SJCRH30 (cell line): ENCODE results near the gene NELFCD. TPM values are rescaled to one million over a fixed set of nuclear protein-coding genes. Genes with fewer than 3 reads are reported as not detected.

Experiments used
- DNase-seq, 2 experiments: peaks; one replicate each; pipeline ENCODE4 v3.0.0-alpha.2; 2015 to 2020
- H3K27ac ChIP-seq: fragments of 250-450 bp; sonication (Bioruptor Pico); 2 replicates; pipeline ENCODE4 v1.5.1; 2020; ENCODE audit warnings: mild to moderate bottlenecking, moderate library complexity
- H3K27me3 ChIP-seq: fragments of 250-450 bp; sonication (Bioruptor Pico); 2 replicates; pipeline ENCODE4 v1.5.1; 2020; ENCODE audit warnings: mild to moderate bottlenecking, moderate library complexity
- H3K36me3 ChIP-seq: fragments of 250-450 bp; sonication (Bioruptor Pico); 2 replicates; pipeline ENCODE4 v1.5.1; 2020; ENCODE audit warnings: mild to moderate bottlenecking, moderate library complexity
- H3K4me1 ChIP-seq: fragments of 250-450 bp; sonication (Bioruptor Pico); 2 replicates; pipeline ENCODE4 v1.5.1; 2020; ENCODE audit warnings: mild to moderate bottlenecking, moderate library complexity
- H3K4me3 ChIP-seq: fragments of 250-450 bp; sonication (Bioruptor Pico); 2 replicates; pipeline ENCODE4 v1.5.1; 2020; ENCODE audit warnings: mild to moderate bottlenecking, moderate library complexity
- H3K9me3 ChIP-seq: fragments of 250-450 bp; sonication (Bioruptor Pico); replicated peaks from 2 replicates; pipeline ENCODE4 v1.5.1; 2020; ENCODE audit warnings: mild to moderate bottlenecking, moderate library complexity
- total RNA-seq: library from RNA; depleted of rRNA; stranded (reverse); fragments of >200 nt; shearing (Covaris generic); gene quantifications from 2 replicates; pipeline ENCODE4 v1.2.3, GENCODE V29; 2014

The NELFCD gene
- total RNA-seq, 1 experiment from 2014 or later: 255 TPM

DNA sequence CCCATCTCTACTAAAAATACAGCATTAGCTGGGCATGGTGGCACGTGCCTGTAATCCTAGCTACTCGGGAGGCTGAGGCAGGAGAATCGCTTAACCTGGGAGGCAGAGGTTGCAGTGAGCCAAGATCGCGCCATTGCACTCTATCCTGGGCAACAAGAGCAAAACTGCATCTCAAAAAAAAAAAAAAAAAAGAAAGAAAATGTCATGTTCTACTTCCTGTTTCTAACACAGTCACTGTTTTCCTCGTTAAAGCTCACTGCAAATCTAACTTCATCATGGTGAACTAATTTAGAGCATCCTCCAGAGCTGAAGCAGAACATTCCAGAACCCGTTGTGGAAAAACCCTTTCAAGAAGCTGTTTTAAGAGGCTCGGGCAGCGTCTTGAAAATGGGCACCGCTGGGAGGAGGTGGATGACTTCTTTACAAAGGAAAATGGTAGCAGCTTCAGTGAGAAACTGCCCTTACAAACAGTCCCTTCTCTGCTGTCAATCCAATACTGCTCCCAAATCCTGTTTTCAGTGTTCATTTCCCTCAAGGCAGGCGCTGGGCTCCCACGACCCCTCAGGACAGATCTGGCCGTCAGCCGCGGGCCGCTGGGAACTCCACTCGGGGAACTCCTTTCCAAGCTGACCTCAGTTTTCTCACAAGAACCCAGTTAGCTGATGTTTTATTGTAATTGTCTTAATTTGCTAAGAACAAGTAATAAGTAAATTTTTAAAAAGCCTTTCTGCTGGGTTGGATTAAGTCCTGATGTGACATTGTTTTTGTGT lies 13.5 kb downstream of the NELFCD start:
- no peaks in the 10 kb centered on the region for H3K9me3 ChIP-seq
- H3K36me3 ChIP-seq: peaks cover 76% of the 10 kb centered on the region
- H3K4me3 ChIP-seq: no peak overlapping the region
- no peak overlapping the region for H3K27ac ChIP-seq
- peaks cover 6% of the 10 kb centered on the region for H3K4me1 ChIP-seq
- H3K27me3 ChIP-seq: no peaks in the 10 kb centered on the region
- DNase-seq: no peak

- Histone ChIP-seq H3K27me3 (no peaks in the 10 kb centered on the region), H3K4me1 (peaks cover 6% of the 10 kb centered on the region), H3K36me3 (peaks cover 65% of the 10 kb centered on the region), H3K9me3 (no peaks in the 10 kb centered on the region), H3K4me3 (no peak overlapping the region), H3K27ac (no peak overlapping the region)
- DNase-seq: no peak
Measured at GRCh38 chr20:58995461-58996225, 14.6 kb downstream of the NELFCD start.

DNA sequence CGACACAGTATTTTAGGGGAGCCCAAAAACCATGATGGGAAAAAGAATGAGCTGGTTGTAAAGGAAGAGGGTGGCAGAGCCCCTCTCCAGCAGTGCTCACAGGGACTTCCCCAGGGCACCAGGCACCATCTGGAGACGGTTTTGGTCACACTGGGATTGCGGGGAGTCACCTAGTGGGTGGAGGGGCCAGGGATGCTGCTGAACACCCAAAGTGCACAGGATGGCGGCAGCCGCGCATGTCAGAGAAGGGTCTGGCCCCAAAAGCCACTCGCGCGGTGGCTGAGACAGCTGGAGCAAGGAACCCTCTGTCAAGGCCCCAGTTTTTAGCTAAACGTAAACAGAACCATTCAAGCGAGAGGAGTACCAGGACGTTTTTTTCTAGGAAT lies 15.2 kb downstream of the NELFCD start:
- Histone ChIP-seq H3K4me1 (peaks cover 6% of the 10 kb centered on the region), H3K27ac (no peak overlapping the region), H3K27me3 (no peaks in the 10 kb centered on the region), H3K36me3 (peaks cover 59% of the 10 kb centered on the region), H3K4me3 (no peak overlapping the region), H3K9me3 (no peaks in the 10 kb centered on the region)
- DNase-seq: no peak

- H3K27ac ChIP-seq: no peak overlapping the region
- no peaks in the 10 kb centered on the region for H3K27me3 ChIP-seq
- peaks cover 6% of the 10 kb centered on the region for H3K4me1 ChIP-seq
- peaks cover 49% of the 10 kb centered on the region for H3K36me3 ChIP-seq
- H3K9me3 ChIP-seq: no peaks in the 10 kb centered on the region
- H3K4me3 ChIP-seq: no peak overlapping the region
- DNase-seq: no peak
Measured at GRCh38 chr20:58997141-58997770, 16.2 kb downstream of the NELFCD start.

GRCh38 chr20:58998656-58999055 lies 17.6 kb downstream of the NELFCD start:
- no peaks in the 10 kb centered on the region for H3K27me3 ChIP-seq
- H3K27ac ChIP-seq: no peak overlapping the region
- no peak overlapping the region for H3K4me3 ChIP-seq
- DNase-seq: no peak
- H3K9me3 ChIP-seq: no peaks in the 10 kb centered on the region
- H3K4me1 ChIP-seq: no peaks in the 10 kb centered on the region; the same call in 1 of the 2 replicates
- H3K36me3 ChIP-seq: peaks cover 35% of the 10 kb centered on the region

- no peak for DNase-seq
Measured at GRCh38 chr20:59000326-59000725, 19.3 kb downstream of the NELFCD start.

GRCh38 chr20:59001068-59001448 lies 20.0 kb downstream of the NELFCD start:
- H3K9me3 ChIP-seq: no peaks in the 10 kb centered on the region
- H3K36me3 ChIP-seq: peaks cover 12% of the 10 kb centered on the region
- H3K27me3 ChIP-seq: no peaks in the 10 kb centered on the region
- no peak overlapping the region for H3K4me3 ChIP-seq
- H3K4me1 ChIP-seq: peaks cover 12% of the 10 kb centered on the region
- H3K27ac ChIP-seq: no peak overlapping the region
- no peak for DNase-seq

More at GRCh38 chr20:59000326-59000725, 19.3 kb downstream of the NELFCD start:
- no peak overlapping the region for H3K27ac ChIP-seq
- H3K9me3 ChIP-seq: no peaks in the 10 kb centered on the region
- H3K4me1 ChIP-seq: peaks cover 8% of the 10 kb centered on the region
- peaks cover 19% of the 10 kb centered on the region for H3K36me3 ChIP-seq
- no peak overlapping the region for H3K4me3 ChIP-seq
- no peaks in the 10 kb centered on the region for H3K27me3 ChIP-seq

GRCh38 chr20:59001449-59002171 lies 20.6 kb downstream of the NELFCD start:
- Histone ChIP-seq H3K4me1 (peaks cover 12% of the 10 kb centered on the region), H3K27ac (no peak overlapping the region), H3K27me3 (no peaks in the 10 kb centered on the region), H3K36me3 (peaks cover 9% of the 10 kb centered on the region), H3K9me3 (no peaks in the 10 kb centered on the region), H3K4me3 (no peak overlapping the region)
- no peak for DNase-seq

- no peak for DNase-seq
- H3K9me3 ChIP-seq: no peaks in the 10 kb centered on the region
- H3K4me3 ChIP-seq: no peak overlapping the region
- H3K27ac ChIP-seq: no peak overlapping the region
- H3K4me1 ChIP-seq: peaks cover 12% of the 10 kb centered on the region
- no peaks in the 10 kb centered on the region for H3K27me3 ChIP-seq
- peaks cover 3% of the 10 kb centered on the region for H3K36me3 ChIP-seq
Measured at GRCh38 chr20:59002388-59002787, 21.3 kb downstream of the NELFCD start.

- no peak for DNase-seq
Measured at GRCh38 chr20:59002874-59003399, 21.9 kb downstream of the NELFCD start.

GRCh38 chr20:59003836-59004492 lies 22.9 kb downstream of the NELFCD start:
- Histone ChIP-seq H3K27ac (no peak overlapping the region), H3K36me3 (no peaks in the 10 kb centered on the region), H3K4me3 (no peak overlapping the region), H3K4me1 (peaks cover 12% of the 10 kb centered on the region), H3K9me3 (no peaks in the 10 kb centered on the region), H3K27me3 (no peaks in the 10 kb centered on the region)
- no peak for DNase-seq

More at GRCh38 chr20:59002874-59003399, 21.9 kb downstream of the NELFCD start:
- Histone ChIP-seq H3K4me3 (no peak overlapping the region), H3K4me1 (peaks cover 12% of the 10 kb centered on the region), H3K9me3 (no peaks in the 10 kb centered on the region), H3K27me3 (no peaks in the 10 kb centered on the region), H3K36me3 (no peaks in the 10 kb centered on the region), H3K27ac (no peak overlapping the region)

DNA sequence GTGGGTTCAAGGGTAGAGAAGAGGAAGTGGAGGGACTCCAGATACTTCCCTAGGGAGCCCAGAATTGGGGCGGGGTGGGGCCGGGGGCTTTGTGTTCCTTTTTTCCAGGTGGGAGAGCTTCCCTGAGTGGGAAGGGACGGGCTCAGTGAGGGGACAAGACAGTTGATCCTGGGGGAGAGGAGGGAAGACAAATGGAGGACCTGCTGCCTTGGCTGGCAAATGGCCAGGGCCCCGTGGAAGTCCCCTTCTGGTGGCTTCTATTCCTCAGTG lies 23.4 kb downstream of the NELFCD start:
- no peaks in the 10 kb centered on the region for H3K36me3 ChIP-seq
- peaks cover 12% of the 10 kb centered on the region for H3K4me1 ChIP-seq
- no peak overlapping the region for H3K4me3 ChIP-seq
- DNase-seq: no peak
- no peak overlapping the region for H3K27ac ChIP-seq
- H3K27me3 ChIP-seq: no peaks in the 10 kb centered on the region
- H3K9me3 ChIP-seq: no peaks in the 10 kb centered on the region

GRCh38 chr20:59004763-59005522 lies 23.9 kb downstream of the NELFCD start:
- Histone ChIP-seq H3K27ac (no peak overlapping the region), H3K27me3 (no peaks in the 10 kb centered on the region), H3K4me1 (peaks cover 12% of the 10 kb centered on the region), H3K4me3 (no peak overlapping the region), H3K9me3 (no peaks in the 10 kb centered on the region), H3K36me3 (no peaks in the 10 kb centered on the region)
- DNase-seq: peak; percentile 62 to 68
